ENCODE measurements around the gene SPATA46. TPM values are rescaled to one million over a fixed set of nuclear protein-coding genes. Genes with fewer than 3 reads are reported as not detected.
A peak's percentile ranks its signal among the peaks of the same experiment; 100 is the strongest.

Gene SPATA46
- total and polyA plus RNA-seq, 9 of the 15 experiments (the other 6 are each of a cell fraction or from before 2014, with no cell fraction given), result 0.04 to 0.11 TPM; not detected in 7

GRCh38 chr1:162353078-162353477 is 23.6 kb downstream of the SPATA46 start:
- H3K4me3 ChIP-seq, result no peak overlapping the region
- no peaks in the 10 kb centered on the region for H3K9me1 ChIP-seq (ENCODE audit: control insufficient read depth, insufficient read depth, low read length)
- TF ChIP-seq C11orf30 (IDR thresholded peaks at IDR 0.05; ENCODE audit: low read depth) (peak; percentile 78), ZNF253 (CRISPR knock-in tag; conservative IDR thresholded peaks at IDR 0.05) (no peak), PRPF4 (IDR thresholded peaks at IDR 0.05; ENCODE audit: insufficient read depth, low read depth, low read length, poor library complexity, severe bottlenecking) (no peak), PHF20 (IDR thresholded peaks at IDR 0.05; ENCODE audit: partially characterized antibody) (no peak), MAFK (IDR thresholded peaks at IDR 0.05; ENCODE audit: low read length) (peak; percentile 34; the same call in 1 of the 2 replicates), ZNF316 (IDR thresholded peaks at IDR 0.05) (peak; percentile 94), MAFG (tag; conservative IDR thresholded peaks at IDR 0.05) (peak; percentile 64), NFE2 (IDR thresholded peaks at IDR 0.05; ENCODE audit: low read depth) (peak; percentile 61), MAFF (IDR thresholded peaks at IDR 0.05; ENCODE audit: low read length) (peak; percentile 34; the same call in 1 of the 2 replicates)
- TF ChIP-seq, protein P1, sequence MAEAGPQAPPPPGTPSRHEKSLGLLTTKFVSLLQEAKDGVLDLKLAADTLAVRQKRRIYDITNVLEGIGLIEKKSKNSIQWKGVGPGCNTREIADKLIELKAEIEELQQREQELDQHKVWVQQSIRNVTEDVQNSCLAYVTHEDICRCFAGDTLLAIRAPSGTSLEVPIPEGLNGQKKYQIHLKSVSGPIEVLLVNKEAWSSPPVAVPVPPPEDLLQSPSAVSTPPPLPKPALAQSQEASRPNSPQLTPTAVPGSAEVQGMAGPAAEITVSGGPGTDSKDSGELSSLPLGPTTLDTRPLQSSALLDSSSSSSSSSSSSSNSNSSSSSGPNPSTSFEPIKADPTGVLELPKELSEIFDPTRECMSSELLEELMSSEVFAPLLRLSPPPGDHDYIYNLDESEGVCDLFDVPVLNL (CRISPR knock-in tag; IDR thresholded peaks at IDR 0.05; ENCODE audit: low read depth), result no peak
- peak overlapping the region in 1 of 2 experiments; percentile 26; a peak in 1 of 4 replicates for H3K9ac ChIP-seq (ENCODE audit: insufficient read depth in 1 of 2, low read depth in 2 of 2, low read length in 2 of 2)
- H3K4me2 ChIP-seq (ENCODE audit: insufficient read depth, low read length), result no peak overlapping the region
- 54% methylated on average over 9 of the region's 9 CpGs for WGBS (ENCODE audit: insufficient coverage, low coverage, missing lambda C conversion rate)
- no TSS peak for BruUV-seq (replicated peaks)
- ATAC-seq, result no peak
- FAIRE-seq, result no peak
- in situ Hi-C loops (cut with MboI) (no loop called here), intact Hi-C loops (cut with micrococcal nuclease) (loop anchor here (10.0 kb wide), 1 partner anchor 262 kb away; no protein-coding TSS in a partner anchor)
- H3K27me3 ChIP-seq (ENCODE audit: control insufficient read depth in 2 of 2, insufficient read depth in 2 of 2, low read length in 2 of 2), result no peaks in the 10 kb centered on the region
- ChIA-PET POLR2A (interaction anchor here (2.3 kb wide), 1 partner anchor 10 kb away, joined by 8 read pairs; no protein-coding TSS in a partner anchor), CTCF (ENCODE audit: low intra/inter-chr PET ratio) (no interaction called here)
- H3K79me2 ChIP-seq (ENCODE audit: control insufficient read depth, insufficient read depth, low read length), result no peaks in the 10 kb centered on the region
- no peaks in the 10 kb centered on the region for H3K36me3 ChIP-seq (ENCODE audit: control insufficient read depth, insufficient read depth, low read length)
- H3K9me3 ChIP-seq (replicated peaks; ENCODE audit: control insufficient read depth, insufficient read depth, low read depth, low read length), result no peaks in the 10 kb centered on the region
- no peak for DNase-seq (ENCODE audit: extremely low read depth in 1 of 4, low spot score in 3 of 4)
- H3K27ac ChIP-seq (ENCODE audit: extremely low read depth, low read depth, low read length), result 0 out of 3 replicates have a peak overlapping the region, but pooled peaks have one; percentile 4
- H3K4me1 ChIP-seq (replicated peaks in 1 of 2; ENCODE audit: control insufficient read depth in 2 of 2, insufficient read depth in 2 of 2, low read length in 2 of 2), result peaks cover 13 to 58% of the 10 kb centered on the region in 2 experiments; a peak in 4 of 5 replicates
- H4K20me1 ChIP-seq (replicated peaks; ENCODE audit: control insufficient read depth, insufficient read depth, low read length), result no peaks in the 10 kb centered on the region
- peak overlapping the region; percentile 73 for H2AFZ ChIP-seq (ENCODE audit: low read depth, low read length)
